LNCaP clone FGC (cell line): ENCODE measurements around the gene TRPM2.
"Not testable (repeated sequence)": the region's sequence is repeated elsewhere in the genome, so short reads cannot be mapped to it uniquely, and the experiment has no call there.

Experiments used
- DNase-seq: peaks from one replicate; pipeline ENCODE4 v3.0.0-alpha.2; 2011; ENCODE audit warnings: low read depth
- H3K4me3 ChIP-seq: 2 replicates; pipeline ENCODE4 v1.5.1; 2011; ENCODE audit warnings: mild to moderate bottlenecking, low read depth, low read length, control low read depth
- CTCF ChIP-seq: IDR thresholded peaks from 2 replicates; pipeline ENCODE4 v1.5.1; 2012; ENCODE audit warnings: mild to moderate bottlenecking; ENCODE audit not compliant: control insufficient read depth, insufficient read depth; ENCODE audit errors: extremely low read depth

Gene TRPM2

GRCh38 chr21:44478124-44478800, 124.8 kb downstream of the TRPM2 start:
- H3K4me3 ChIP-seq: no peak overlapping the region
- DNase-seq: no peak
- no peak for TF ChIP-seq CTCF

DNA sequence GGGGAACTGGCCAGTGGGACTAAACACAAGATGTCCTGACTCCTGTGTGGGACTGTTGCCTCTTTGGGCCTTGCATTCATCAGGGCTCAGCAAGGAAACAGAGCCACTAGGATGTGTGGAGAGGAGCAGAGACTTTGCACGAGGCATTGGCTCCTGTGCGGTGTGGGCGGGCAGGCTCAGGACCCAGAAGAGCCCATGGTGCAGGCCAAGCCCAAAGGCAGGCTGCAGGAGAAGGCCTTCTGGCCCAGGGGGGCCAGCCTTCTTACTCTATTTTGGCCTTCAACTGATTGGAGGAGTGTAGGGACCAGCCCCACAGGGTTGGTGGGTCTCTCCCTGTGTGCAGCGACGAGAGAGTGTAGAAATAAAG, 125.4 kb downstream of the TRPM2 start:
- no peak overlapping the region for H3K4me3 ChIP-seq
- DNase-seq: no peak
- TF ChIP-seq CTCF: no peak

- DNase-seq, H3K4me3 ChIP-seq: not testable (repeated sequence)
- TF ChIP-seq CTCF: peak; percentile 53
Observed at GRCh38 chr21:44479556-44480199, 126.3 kb downstream of the TRPM2 start.

DNA sequence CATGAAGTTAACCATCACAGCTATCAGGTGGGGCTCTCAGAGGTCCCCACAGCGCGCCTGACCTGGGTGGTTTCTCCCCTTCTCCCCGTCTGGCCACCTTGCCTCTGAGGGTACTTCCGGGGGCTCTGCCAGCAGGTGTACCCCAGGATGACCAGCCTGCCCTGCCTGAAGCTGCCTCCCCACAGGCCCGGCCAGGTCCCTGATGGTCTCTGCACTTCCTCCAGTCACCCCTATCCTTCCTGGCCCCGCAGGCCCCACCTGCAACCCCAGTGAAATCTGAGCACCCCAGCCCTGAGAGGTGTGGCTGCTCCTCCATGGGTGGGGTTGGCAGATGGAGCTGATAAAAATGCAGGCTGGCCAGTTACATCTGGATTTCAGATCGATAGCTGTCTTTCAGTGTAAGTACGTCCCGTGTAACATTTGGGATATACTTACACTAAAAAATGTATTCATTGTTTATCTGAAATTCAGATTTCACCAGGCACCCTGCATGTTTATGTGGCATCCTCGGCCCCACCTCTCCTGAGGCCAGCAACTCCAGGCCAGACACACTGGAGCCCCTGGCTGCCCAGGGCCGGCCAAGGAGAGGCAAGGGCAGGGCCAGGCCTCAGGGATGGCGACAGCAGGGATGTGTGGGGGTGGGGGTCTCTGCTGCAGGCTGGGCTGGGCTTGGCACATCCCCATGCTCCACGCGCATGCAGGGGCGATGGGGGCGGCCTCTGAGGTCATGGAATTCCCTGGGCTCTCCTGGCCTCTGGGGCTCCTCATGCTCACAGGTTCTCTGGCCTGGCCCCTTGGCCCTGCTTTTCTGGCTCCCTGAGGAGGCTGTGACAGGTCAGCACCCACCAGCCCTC, 127.0 kb downstream of the TRPM2 start:
- TF ChIP-seq CTCF: no peak
- no peak for DNase-seq
- no peak overlapping the region for H3K4me3 ChIP-seq

DNA sequence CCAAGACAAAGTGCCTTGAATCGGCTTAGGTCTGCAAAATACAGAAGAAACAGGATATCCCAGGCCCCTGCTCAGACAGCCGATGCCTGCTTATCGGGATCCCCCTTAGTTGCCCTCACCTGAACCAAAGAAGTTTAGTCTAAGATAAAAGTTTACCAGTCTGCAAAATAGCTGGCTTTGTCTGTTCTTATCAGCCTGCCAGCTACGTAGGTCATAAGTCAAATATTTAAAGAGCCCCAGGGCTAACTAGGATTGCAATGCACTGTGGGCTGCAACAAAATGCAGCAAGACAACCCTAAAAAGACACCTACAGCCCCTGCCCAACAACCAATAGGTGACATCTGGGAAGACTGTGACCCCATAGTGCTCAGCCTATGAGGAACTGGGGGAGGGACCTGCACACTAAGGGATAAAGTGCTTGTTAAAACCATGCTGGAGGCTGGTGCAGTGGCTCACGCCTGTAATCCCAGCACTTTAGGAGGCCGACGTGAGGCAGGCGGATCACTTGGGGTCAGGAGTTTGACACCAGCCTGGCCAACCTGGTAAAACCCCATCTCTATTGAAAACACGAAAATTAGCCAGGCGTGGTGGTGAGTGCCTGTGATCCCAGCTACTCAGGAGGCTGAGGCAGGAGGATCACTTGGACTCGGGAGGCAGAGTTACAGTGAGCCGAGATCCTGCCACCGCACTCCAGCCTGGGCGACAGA, 129.3 kb downstream of the TRPM2 start:
- no peak overlapping the region for H3K4me3 ChIP-seq
- TF ChIP-seq CTCF: no peak
- peak; percentile 59 for DNase-seq

DNA sequence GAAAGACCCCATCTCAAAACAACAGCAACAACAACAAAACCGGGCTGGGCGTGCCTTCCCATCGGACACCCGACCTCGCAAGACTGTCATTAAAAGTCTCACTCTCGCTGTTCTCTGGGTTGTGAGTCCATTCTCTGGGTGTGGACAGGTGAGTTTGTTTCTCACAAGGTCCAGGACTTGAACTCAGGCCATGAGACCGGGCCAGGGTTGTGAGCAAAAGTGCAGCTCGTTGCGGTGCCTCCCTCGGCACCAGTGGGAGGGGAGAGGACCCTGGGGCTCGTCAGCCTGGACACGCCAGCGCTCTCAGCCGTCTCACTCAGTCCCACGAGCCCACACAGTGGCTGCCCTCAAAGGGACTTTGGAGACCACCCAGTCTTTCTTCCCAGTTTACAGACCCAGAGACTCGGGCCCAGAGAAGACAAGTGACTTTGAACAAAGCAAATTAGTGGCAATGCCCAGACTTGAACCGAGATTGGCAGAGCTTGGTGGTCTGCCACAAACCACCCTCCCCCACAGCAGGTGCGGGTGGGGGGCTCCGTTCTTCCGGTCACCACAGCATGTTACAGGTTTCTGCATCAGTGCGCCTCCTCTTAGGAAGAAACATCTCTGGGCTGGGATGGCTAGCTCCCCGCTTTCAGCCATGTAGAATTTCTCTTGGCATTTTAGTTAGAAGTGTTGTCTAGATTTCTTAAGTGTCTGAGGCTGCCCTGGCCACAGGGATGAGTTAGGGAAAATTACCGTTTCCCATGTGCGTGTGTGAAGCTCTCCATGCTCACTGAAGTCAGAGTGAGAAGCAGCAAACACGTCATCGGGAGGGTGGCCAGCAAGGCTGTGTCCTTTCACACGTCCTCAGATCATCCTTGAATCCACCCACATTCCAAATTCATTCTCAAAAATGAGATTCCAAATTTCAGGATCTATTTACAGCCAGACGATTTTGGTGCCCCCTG, 130.1 kb downstream of the TRPM2 start:
- H3K4me3 ChIP-seq: no peak overlapping the region
- no peak for DNase-seq
- TF ChIP-seq CTCF: no peak
